Measurements from ENCODE around the gene FTL.
A peak's percentile ranks its signal among the peaks of the same experiment; 100 is the strongest.
"Not testable (repeated sequence)": the region's sequence is repeated elsewhere in the genome, so short reads cannot be mapped to it uniquely, and the experiment has no call there.

FTL gene

GRCh38 chr19:48965040-48965805 lies at the start of gene FTL:
Gene FTL (plus strand): TSS chr19:48965309. CDS start chr19:48965508, 199 bp downstream.
- peak; percentile 98 for DNase-seq (ENCODE audit: low spot score)

- no peak for DNase-seq (ENCODE audit: low spot score)
Measured at GRCh38 chr19:48915757-48916156, 49.4 kb upstream of the FTL start.

GRCh38 chr19:48918071-48918470 lies 47.0 kb upstream of the FTL start:
- DNase-seq (ENCODE audit: low spot score) = no peak

- DNase-seq (ENCODE audit: low spot score) = peak; percentile 62
Measured at GRCh38 chr19:48918801-48919247, 46.3 kb upstream of the FTL start.

GRCh38 chr19:48919271-48919670 lies 45.8 kb upstream of the FTL start:
- DNase-seq (ENCODE audit: low spot score) = not testable (repeated sequence)

GRCh38 chr19:48920949-48921348 lies 44.2 kb upstream of the FTL start:
- no peak for DNase-seq (ENCODE audit: low spot score)

- DNase-seq (ENCODE audit: low spot score) = no peak
Measured at GRCh38 chr19:48921721-48922500, 43.2 kb upstream of the FTL start.

GRCh38 chr19:48922548-48923490 lies 42.3 kb upstream of the FTL start:
- DNase-seq (ENCODE audit: low spot score) = peak; percentile 53

GRCh38 chr19:48925240-48925843 lies 39.8 kb upstream of the FTL start:
- no peak for DNase-seq (ENCODE audit: low spot score)

- not testable (repeated sequence) for DNase-seq (ENCODE audit: low spot score)
Measured at GRCh38 chr19:48925890-48926289, 39.2 kb upstream of the FTL start.

- peak; percentile 26 for DNase-seq (ENCODE audit: low spot score)
Measured at GRCh38 chr19:48926909-48927308, 38.2 kb upstream of the FTL start.

GRCh38 chr19:48927692-48928091 lies 37.4 kb upstream of the FTL start:
- DNase-seq (ENCODE audit: low spot score) = not testable (repeated sequence)

GRCh38 chr19:48928164-48929025 lies 36.7 kb upstream of the FTL start:
- DNase-seq (ENCODE audit: low spot score) = no peak

GRCh38 chr19:48933382-48933932 lies 31.7 kb upstream of the FTL start, which contains the start of gene DHDH:
Gene DHDH (plus strand): TSS chr19:48933699. CDS start chr19:48933722, 23 bp downstream.
- peak; percentile 87 for DNase-seq (ENCODE audit: low spot score)

- DNase-seq (ENCODE audit: low spot score) = peak; percentile 42
Measured at GRCh38 chr19:48934837-48935236, 30.3 kb upstream of the FTL start.

- DNase-seq (ENCODE audit: low spot score) = no peak
Measured at GRCh38 chr19:48935864-48936263, 29.2 kb upstream of the FTL start.

- no peak for DNase-seq (ENCODE audit: low spot score)
Measured at GRCh38 chr19:48938256-48938655, 26.9 kb upstream of the FTL start.

- DNase-seq (ENCODE audit: low spot score) = no peak
Measured at GRCh38 chr19:48940902-48941301, 24.2 kb upstream of the FTL start.

GRCh38 chr19:48943081-48943480 lies 22.0 kb upstream of the FTL start:
- DNase-seq (ENCODE audit: low spot score) = no peak

GRCh38 chr19:48945415-48945814 lies 19.7 kb upstream of the FTL start:
- no peak for DNase-seq (ENCODE audit: low spot score)
